Activated CD4-positive, alpha-beta T cell treated with anti-CD3 and anti-CD28 coated beads, Interleukin-2, amount 50 U/mL, for 48 hours (primary cell): Measurements from ENCODE around the gene AKT3.

ENCODE experiments used
- DNase-seq, 2 experiments: peaks; one replicate each; pipeline ENCODE4 v3.0.0-alpha.2; 2020

AKT3 gene

GRCh38 chr1:243500512-243500911 lies 349.5 kb downstream of the AKT3 start:
- no peak for DNase-seq

GRCh38 chr1:243499711-243500110 lies 350.3 kb downstream of the AKT3 start:
- no peak for DNase-seq

- no peak for DNase-seq
Measured at GRCh38 chr1:243499248-243499647, 350.8 kb downstream of the AKT3 start.

GRCh38 chr1:243497939-243498681 lies 351.9 kb downstream of the AKT3 start:
- DNase-seq, result no peak

- no peak for DNase-seq
Measured at GRCh38 chr1:243496806-243497205, 353.2 kb downstream of the AKT3 start.

- no peak for DNase-seq
Measured at GRCh38 chr1:243496187-243496646, 353.8 kb downstream of the AKT3 start.

GRCh38 chr1:243495442-243496186 lies 354.4 kb downstream of the AKT3 start:
- no peak for DNase-seq

GRCh38 chr1:243494741-243495431 lies 355.2 kb downstream of the AKT3 start:
- DNase-seq, result no peak

GRCh38 chr1:243493156-243494129 lies 356.6 kb downstream of the AKT3 start:
- no peak for DNase-seq

- no peak for DNase-seq
Measured at GRCh38 chr1:243490748-243491686, 359.0 kb downstream of the AKT3 start.

- no peak for DNase-seq
Measured at GRCh38 chr1:243489681-243490546, 360.1 kb downstream of the AKT3 start.

- no peak for DNase-seq
Measured at GRCh38 chr1:243489158-243489527, 360.9 kb downstream of the AKT3 start.

GRCh38 chr1:243488459-243489157 lies 361.4 kb downstream of the AKT3 start:
- DNase-seq, result no peak

- DNase-seq, result peak in 1 of 2 experiments; percentile 17
Measured at GRCh38 chr1:243487649-243488227, 362.3 kb downstream of the AKT3 start.

- no peak for DNase-seq
Measured at GRCh38 chr1:243487036-243487648, 362.9 kb downstream of the AKT3 start.

GRCh38 chr1:243483952-243484351 lies 366.1 kb downstream of the AKT3 start:
- no peak for DNase-seq

- peak; percentile 11 to 13 for DNase-seq
Measured at GRCh38 chr1:243483071-243483771, 366.8 kb downstream of the AKT3 start.
